BLaER1 treated with 17β-estradiol and CSF1 and Interleukin-3, amounts not matched to agents 10 nM and 100 nM (cell line): ENCODE measurements around the gene SULT1C2.
A peak's percentile ranks its signal among the peaks of the same experiment; 100 is the strongest.

Experiments
- H3K27ac ChIP-seq, 11 experiments: shearing (Covaris generic); formaldehyde crosslinking; 2 replicates each; pipeline ENCODE4 v1.8.1; 2022
- H3K27me3 ChIP-seq, 11 experiments: shearing (Covaris generic); formaldehyde crosslinking; 2 replicates each; pipeline ENCODE4 v1.8.1; 2022
- H3K36me3 ChIP-seq, 11 experiments: shearing (Covaris generic); formaldehyde crosslinking; 2 replicates each; pipeline ENCODE4 v1.8.1; 2022
- H3K4me1 ChIP-seq, 10 experiments: shearing (Covaris generic); formaldehyde crosslinking; 2 replicates each; pipeline ENCODE4 v1.8.1; 2022
- H3K4me2 ChIP-seq, 11 experiments: shearing (Covaris generic); formaldehyde crosslinking; 2 replicates each; pipeline ENCODE4 v1.8.1; 2022
- H3K4me3 ChIP-seq, 10 experiments: shearing (Covaris generic); formaldehyde crosslinking; 2 replicates each; pipeline ENCODE4 v1.8.1; 2022
- H3K9ac ChIP-seq, 11 experiments: shearing (Covaris generic); formaldehyde crosslinking; 2 replicates each; pipeline ENCODE4 v1.8.1; 2022
- H3K9me3 ChIP-seq, 11 experiments: shearing (Covaris generic); formaldehyde crosslinking; replicated peaks in 1 of 11; 2 replicates each; pipeline ENCODE4 v1.8.1; 2022
- H4K20me1 ChIP-seq, 11 experiments: shearing (Covaris generic); formaldehyde crosslinking; 2 replicates each; pipeline ENCODE4 v1.8.1; 2022
- Cebpa-rat ChIP-seq, 11 experiments: shearing (Covaris generic); IDR thresholded peaks; 2 replicates each; pipeline ENCODE4 v1.8.1; 2022

SULT1C2 gene

GRCh38 chr2:108314586-108315296 lies 26.0 kb downstream of the SULT1C2 start:
- Histone ChIP-seq H3K36me3 (no peaks in the 10 kb centered on the region), H3K4me3 (no peak overlapping the region), H3K4me1 (peaks cover 0 to 4% (median 0%) of the 10 kb centered on the region in 10 experiments; a peak in 2 of 20 replicates), H4K20me1 (no peaks in the 10 kb centered on the region), H3K27me3 (no peaks in the 10 kb centered on the region), H3K9ac (no peak overlapping the region), H3K9me3 (peaks cover 5 to 15% (median 9%) of the 10 kb centered on the region in 11 experiments; a peak in 16 of 22 replicates), H3K27ac (no peak overlapping the region), H3K4me2 (no peak overlapping the region)
- TF ChIP-seq Cebpa-rat (IDR thresholded peaks at IDR 0.05): no peak

- Histone ChIP-seq H3K4me2 (no peak overlapping the region), H3K9me3 (peaks cover 5 to 15% (median 9%) of the 10 kb centered on the region in 11 experiments; a peak in 16 of 22 replicates), H3K27ac (no peak overlapping the region), H3K4me3 (no peak overlapping the region), H3K27me3 (no peaks in the 10 kb centered on the region), H3K4me1 (peaks cover 0 to 4% (median 0%) of the 10 kb centered on the region in 10 experiments; a peak in 2 of 20 replicates), H3K9ac (no peak overlapping the region), H3K36me3 (no peaks in the 10 kb centered on the region), H4K20me1 (no peaks in the 10 kb centered on the region)
- TF ChIP-seq Cebpa-rat (IDR thresholded peaks at IDR 0.05): no peak
Observed at GRCh38 chr2:108315444-108315934, 26.8 kb downstream of the SULT1C2 start.

- Histone ChIP-seq H4K20me1 (no peaks in the 10 kb centered on the region), H3K9me3 (peaks cover 5 to 15% (median 9%) of the 10 kb centered on the region in 11 experiments; a peak in 16 of 22 replicates), H3K36me3 (no peaks in the 10 kb centered on the region), H3K4me1 (peaks cover 0 to 4% (median 0%) of the 10 kb centered on the region in 10 experiments; a peak in 2 of 20 replicates), H3K27me3 (no peaks in the 10 kb centered on the region), H3K4me2 (no peak overlapping the region), H3K27ac (no peak overlapping the region), H3K9ac (no peak overlapping the region), H3K4me3 (no peak overlapping the region)
- TF ChIP-seq Cebpa-rat (IDR thresholded peaks at IDR 0.05): no peak
Observed at GRCh38 chr2:108316033-108316432, 27.3 kb downstream of the SULT1C2 start.

- peaks cover 2 to 10% (median 5%) of the 10 kb centered on the region in 11 experiments; a peak in 16 of 22 replicates for H3K9me3 ChIP-seq
- no peaks in the 10 kb centered on the region for H4K20me1 ChIP-seq
- H3K4me2 ChIP-seq: no peak overlapping the region
- H3K4me1 ChIP-seq: peaks cover 0 to 4% (median 0%) of the 10 kb centered on the region in 10 experiments; a peak in 2 of 20 replicates
- no peak overlapping the region for H3K27ac ChIP-seq
- H3K27me3 ChIP-seq: no peaks in the 10 kb centered on the region
- no peak overlapping the region for H3K9ac ChIP-seq
- H3K4me3 ChIP-seq: no peak overlapping the region
- no peak for TF ChIP-seq Cebpa-rat (IDR thresholded peaks at IDR 0.05)
- H3K36me3 ChIP-seq: no peaks in the 10 kb centered on the region
Observed at GRCh38 chr2:108316461-108317258, 28.0 kb downstream of the SULT1C2 start.

GRCh38 chr2:108320326-108320922 lies 31.7 kb downstream of the SULT1C2 start:
- Histone ChIP-seq H3K4me3 (no peak overlapping the region), H4K20me1 (no peaks in the 10 kb centered on the region), H3K27ac (no peak overlapping the region), H3K4me1 (peaks cover 0 to 9% (median 0%) of the 10 kb centered on the region in 10 experiments; a peak in 4 of 20 replicates), H3K4me2 (no peak overlapping the region), H3K36me3 (no peaks in the 10 kb centered on the region), H3K9me3 (no peaks in the 10 kb centered on the region), H3K9ac (no peak overlapping the region), H3K27me3 (no peaks in the 10 kb centered on the region)
- TF ChIP-seq Cebpa-rat (IDR thresholded peaks at IDR 0.05): no peak

- H3K27me3 ChIP-seq: no peaks in the 10 kb centered on the region
- H3K4me1 ChIP-seq: peaks cover 0 to 9% (median 0%) of the 10 kb centered on the region in 10 experiments; a peak in 3 of 20 replicates
- TF ChIP-seq Cebpa-rat (IDR thresholded peaks at IDR 0.05): no peak
- H4K20me1 ChIP-seq: no peaks in the 10 kb centered on the region
- no peak overlapping the region for H3K4me2 ChIP-seq
- H3K36me3 ChIP-seq: no peaks in the 10 kb centered on the region
- no peak overlapping the region for H3K9ac ChIP-seq
- H3K27ac ChIP-seq: no peak overlapping the region
- peaks cover 0 to 3% (median 0%) of the 10 kb centered on the region in 11 experiments; a peak in 3 of 22 replicates for H3K9me3 ChIP-seq
- H3K4me3 ChIP-seq: no peak overlapping the region
Observed at GRCh38 chr2:108323619-108324018, 34.9 kb downstream of the SULT1C2 start.

GRCh38 chr2:108324531-108325255 lies 36.0 kb downstream of the SULT1C2 start:
- H3K27ac ChIP-seq: no peak overlapping the region
- no peak overlapping the region for H3K9ac ChIP-seq
- H4K20me1 ChIP-seq: no peaks in the 10 kb centered on the region
- H3K4me1 ChIP-seq: peaks cover 0 to 9% (median 0%) of the 10 kb centered on the region in 10 experiments; a peak in 4 of 20 replicates
- TF ChIP-seq Cebpa-rat (IDR thresholded peaks at IDR 0.05): no peak
- peaks cover 0 to 10% (median 4%) of the 10 kb centered on the region in 11 experiments; a peak in 4 of 22 replicates for H3K9me3 ChIP-seq
- no peaks in the 10 kb centered on the region for H3K36me3 ChIP-seq
- H3K4me2 ChIP-seq: 0 out of 22 replicates have a peak overlapping the region, but pooled peaks of 1 of the 11 experiments have one; percentile 17
- no peak overlapping the region for H3K4me3 ChIP-seq
- H3K27me3 ChIP-seq: no peaks in the 10 kb centered on the region

- no peak overlapping the region for H3K4me2 ChIP-seq
- no peak overlapping the region for H3K27ac ChIP-seq
- no peaks in the 10 kb centered on the region for H3K27me3 ChIP-seq
- H3K9ac ChIP-seq: no peak overlapping the region
- peaks cover 0 to 10% (median 4%) of the 10 kb centered on the region in 11 experiments; a peak in 4 of 22 replicates for H3K9me3 ChIP-seq
- no peaks in the 10 kb centered on the region for H3K36me3 ChIP-seq
- H3K4me1 ChIP-seq: peaks cover 6 to 11% (median 9%) of the 10 kb centered on the region in 10 experiments
- no peak for TF ChIP-seq Cebpa-rat (IDR thresholded peaks at IDR 0.05)
- no peak overlapping the region for H3K4me3 ChIP-seq
- H4K20me1 ChIP-seq: no peaks in the 10 kb centered on the region
Observed at GRCh38 chr2:108325756-108326155, 37.1 kb downstream of the SULT1C2 start.
